GM12874 (cell line): ENCODE measurements around the gene AOPEP.

ENCODE experiments used
- TF ChIP-seq, protein P1 (sequence below): IDR thresholded peaks from 2 replicates; pipeline ENCODE4 v1.5.1; 2011; ENCODE audit warnings: low read depth, mild to moderate bottlenecking, control low read depth, low read length, moderate library complexity; ENCODE audit not compliant: insufficient read depth

AOPEP gene

DNA sequence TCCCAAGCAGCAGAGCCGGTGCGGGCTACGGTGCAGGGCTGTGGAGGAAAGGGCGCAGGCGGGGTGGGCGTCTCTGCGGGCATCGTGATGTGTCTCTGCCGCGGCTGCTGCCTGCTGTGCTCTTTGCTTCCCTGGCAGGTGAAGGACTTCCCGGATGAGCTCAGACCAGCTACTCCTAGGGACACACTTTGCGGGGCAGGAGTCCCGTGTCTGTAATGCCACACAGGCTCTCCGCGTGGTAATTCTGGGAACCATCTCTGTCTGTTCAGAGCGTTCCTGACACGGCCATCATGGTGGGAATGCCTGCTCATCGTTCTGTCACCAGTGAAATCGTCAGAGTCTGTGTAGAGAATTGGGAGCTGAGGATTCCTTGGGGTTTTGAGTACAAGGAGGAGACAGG, 355.5 kb downstream of the AOPEP start:
- TF ChIP-seq, protein P1, sequence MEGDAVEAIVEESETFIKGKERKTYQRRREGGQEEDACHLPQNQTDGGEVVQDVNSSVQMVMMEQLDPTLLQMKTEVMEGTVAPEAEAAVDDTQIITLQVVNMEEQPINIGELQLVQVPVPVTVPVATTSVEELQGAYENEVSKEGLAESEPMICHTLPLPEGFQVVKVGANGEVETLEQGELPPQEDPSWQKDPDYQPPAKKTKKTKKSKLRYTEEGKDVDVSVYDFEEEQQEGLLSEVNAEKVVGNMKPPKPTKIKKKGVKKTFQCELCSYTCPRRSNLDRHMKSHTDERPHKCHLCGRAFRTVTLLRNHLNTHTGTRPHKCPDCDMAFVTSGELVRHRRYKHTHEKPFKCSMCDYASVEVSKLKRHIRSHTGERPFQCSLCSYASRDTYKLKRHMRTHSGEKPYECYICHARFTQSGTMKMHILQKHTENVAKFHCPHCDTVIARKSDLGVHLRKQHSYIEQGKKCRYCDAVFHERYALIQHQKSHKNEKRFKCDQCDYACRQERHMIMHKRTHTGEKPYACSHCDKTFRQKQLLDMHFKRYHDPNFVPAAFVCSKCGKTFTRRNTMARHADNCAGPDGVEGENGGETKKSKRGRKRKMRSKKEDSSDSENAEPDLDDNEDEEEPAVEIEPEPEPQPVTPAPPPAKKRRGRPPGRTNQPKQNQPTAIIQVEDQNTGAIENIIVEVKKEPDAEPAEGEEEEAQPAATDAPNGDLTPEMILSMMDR: no peak

DNA sequence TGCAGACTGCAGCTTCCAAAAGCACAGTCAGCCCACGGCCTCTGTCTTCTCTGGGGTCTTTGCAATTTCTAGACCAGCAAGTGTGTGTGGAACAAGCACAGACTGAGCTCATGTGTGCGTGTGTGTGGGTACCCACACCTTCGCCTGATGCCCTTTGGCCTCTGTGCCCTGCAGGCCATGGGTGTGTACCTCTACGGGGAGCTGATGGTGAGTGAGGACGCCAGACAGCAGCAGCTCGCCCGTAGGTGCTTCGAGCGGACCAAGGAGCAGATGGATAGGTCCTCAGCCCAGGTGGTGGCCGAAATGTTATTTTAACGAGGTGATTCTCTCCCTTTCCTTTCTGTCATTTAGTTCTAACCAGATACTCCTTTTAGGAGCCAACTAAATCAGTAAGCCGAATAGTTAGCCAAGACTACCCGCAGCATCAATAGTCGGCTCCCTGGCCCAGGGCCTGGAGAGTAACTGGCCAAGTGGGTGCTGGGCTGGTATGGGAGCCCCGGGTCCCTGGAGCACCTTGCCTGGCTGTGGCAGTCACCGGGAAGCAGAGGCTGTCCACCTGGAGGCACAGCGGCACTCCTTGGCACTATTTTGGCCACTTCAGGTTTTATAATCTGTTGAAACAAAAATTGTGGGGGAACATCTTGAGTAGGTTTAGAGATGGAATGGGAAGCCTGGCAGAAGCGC, 356.0 kb downstream of the AOPEP start:
- TF ChIP-seq, protein P1: no peak

DNA sequence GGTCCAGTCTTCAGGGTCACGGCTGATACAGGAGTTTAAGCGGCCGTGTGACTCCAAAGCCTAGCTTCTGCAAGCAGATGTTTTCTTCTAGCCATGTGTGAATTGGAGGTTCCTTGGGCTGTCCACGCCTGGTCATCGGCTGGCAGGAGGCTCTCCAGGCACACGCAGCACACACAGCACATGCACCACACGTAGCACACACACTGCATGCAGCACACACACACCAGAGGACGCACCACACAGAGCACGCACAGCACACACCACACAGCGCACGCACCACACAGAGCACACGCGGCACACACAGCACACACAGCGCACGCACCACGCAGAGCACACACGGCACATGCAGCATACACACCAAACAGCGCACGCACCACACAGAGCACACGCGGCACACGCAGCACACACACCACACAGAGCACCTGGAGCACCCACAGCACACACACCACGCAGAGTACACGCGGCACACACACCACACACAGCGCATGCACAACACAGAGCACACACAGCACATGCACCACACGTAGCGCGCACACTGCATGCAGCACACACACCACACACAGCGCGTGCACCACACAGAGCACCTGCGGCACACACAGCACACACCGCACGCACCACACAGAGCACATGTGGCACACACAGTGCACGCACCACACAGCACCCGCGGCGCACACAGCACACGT, 356.7 kb downstream of the AOPEP start:
- TF ChIP-seq, protein P1: no peak

DNA sequence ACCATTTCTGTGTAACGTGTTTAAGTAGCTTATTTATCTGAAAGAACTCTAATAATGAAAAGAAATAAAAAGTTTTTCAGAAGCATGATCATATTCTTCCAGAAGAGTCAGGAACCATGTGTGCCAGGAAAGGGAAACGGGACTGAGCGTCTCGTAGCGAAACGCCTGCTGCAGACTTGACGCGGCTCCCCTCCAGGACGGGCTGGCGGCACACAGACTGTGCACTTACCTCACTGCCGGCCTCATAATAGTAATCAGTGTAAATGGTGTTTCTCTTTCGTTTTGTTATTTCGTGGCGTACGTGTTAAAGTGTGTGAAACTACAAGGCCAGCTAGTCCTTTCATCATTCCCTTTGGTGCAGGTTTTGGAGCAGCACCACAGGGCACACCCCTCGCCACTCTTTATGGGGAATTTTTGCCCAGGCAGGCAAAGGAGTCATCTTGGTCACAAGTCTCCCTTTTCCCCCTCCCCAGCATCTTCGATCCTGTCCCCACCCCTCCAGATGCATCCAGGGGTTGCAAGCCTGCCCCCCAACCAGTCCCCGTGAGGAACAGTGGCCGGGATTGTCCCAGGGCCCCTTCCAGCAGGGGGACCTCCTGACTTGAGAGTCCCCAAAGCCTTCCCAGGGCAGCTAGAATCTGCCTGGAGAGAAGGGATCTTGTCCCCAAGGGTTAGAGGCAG, 357.9 kb downstream of the AOPEP start:
- TF ChIP-seq, protein P1: no peak

DNA sequence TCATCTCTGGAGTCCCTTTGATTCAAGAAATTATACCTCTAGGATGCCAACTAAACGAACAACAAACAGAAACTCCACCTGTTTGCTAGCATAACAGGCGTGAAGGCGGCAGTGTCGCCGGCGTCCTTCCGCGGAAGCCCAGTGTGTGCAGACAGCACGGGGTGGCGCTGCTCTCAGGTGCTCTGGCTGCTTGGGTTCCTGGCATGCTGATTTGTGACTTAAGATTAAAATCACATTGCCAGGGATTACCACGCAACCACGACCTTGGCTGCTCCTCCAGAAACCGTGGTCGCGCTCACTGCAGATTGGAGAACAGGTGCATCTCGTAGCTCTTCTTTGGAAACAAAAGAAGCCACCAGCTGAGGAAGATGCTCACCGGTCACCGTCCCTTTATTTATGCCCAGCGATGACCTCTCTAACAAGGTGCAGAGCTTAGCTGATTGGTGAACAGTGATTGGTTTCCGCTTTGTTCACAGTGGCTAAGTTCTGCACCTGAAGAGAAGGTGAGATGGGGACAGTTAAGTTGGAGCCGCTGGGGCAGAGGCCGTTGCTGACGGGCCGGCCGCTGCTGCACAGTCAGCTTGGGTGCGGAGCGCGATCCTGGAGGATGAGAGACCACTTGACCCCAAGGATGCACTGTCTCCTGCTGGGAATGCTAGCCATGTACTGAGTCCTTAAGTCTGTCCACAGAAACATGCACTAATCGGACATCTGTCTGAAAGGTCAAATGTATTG, 358.7 kb downstream of the AOPEP start:
- TF ChIP-seq, protein P1: no peak

DNA sequence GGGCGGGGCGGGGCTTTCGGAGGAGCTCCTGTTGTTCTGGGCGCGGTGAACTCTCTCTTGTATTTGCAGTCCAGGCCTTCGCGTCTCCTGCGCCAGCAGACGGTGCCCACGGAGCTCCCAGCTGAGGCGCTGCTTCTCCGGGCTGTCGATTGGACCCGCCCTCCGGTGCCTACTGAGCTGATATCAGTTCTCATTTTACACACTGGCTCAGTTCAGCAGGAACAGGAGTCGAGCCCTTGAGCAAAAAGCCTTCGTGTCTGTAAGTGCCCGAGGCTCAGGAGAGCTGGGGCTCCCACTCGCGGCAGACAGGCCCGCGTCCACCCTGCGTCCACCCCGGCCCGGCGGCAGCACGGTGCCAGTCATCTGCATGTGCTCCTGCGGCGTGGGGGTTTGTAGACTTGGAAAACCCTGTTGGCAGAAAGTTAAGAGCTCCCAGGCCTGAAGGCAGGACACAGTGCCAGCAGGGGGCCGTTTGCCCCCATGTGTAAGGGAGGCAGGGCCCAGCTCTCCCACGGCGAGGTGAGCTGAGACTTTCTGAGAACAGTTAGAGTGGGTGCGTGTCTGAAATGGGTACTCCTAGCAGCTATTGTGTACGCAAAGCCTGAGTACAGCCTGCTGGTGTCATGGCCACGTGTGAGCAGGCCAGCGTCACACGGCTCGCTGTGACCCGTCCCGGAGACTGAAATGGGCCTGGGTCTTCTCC, 359.5 kb downstream of the AOPEP start:
- TF ChIP-seq, protein P1: no peak

DNA sequence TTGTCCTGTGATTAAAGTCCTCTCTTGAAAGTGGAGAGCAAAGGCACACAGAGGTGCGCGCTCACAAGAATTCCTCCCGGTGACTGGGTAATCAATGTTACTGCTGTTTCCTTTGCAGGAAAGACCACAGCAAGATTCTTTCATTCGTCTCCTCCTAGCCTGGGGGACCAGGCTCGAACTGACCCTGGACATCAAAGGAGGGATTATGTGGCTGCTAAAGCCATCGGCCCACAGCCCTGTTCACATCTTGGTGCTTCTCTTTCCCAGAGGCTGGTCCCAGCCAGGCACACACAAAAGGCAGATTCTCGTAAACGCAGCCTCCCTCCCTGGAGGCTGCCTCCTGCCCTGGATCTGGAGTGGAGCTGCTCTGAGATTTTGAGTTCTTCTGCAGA, 360.1 kb downstream of the AOPEP start:
- TF ChIP-seq, protein P1: no peak
